HG02870 (cell line): ENCODE results near the gene ZNF582.
"Not testable (repeated sequence)": the region's sequence is repeated elsewhere in the genome, so short reads cannot be mapped to it uniquely, and the experiment has no call there.

ENCODE experiments used
- ATAC-seq: cut with Tn5 transposase; IDR thresholded peaks from one replicate; pipeline ENCODE4 v1.9.1; 2021; ENCODE audit warnings: mild to moderate bottlenecking, moderate library complexity; ENCODE audit not compliant: unreplicated experiment

Gene ZNF582

GRCh38 chr19:56355517-56355916 is 37.8 kb downstream of the ZNF582 start:
- no peak for ATAC-seq

GRCh38 chr19:56351208-56351607 is 42.1 kb downstream of the ZNF582 start:
- no peak for ATAC-seq

GRCh38 chr19:56350416-56351045 is 42.8 kb downstream of the ZNF582 start:
- no peak for ATAC-seq

GRCh38 chr19:56348289-56348877 is 45.0 kb downstream of the ZNF582 start:
- no peak for ATAC-seq

GRCh38 chr19:56347163-56347778 is 46.1 kb downstream of the ZNF582 start:
- no peak for ATAC-seq

GRCh38 chr19:56341948-56342347 is 51.4 kb downstream of the ZNF582 start:
- ATAC-seq, result no peak

GRCh38 chr19:56339031-56339430 is 54.3 kb downstream of the ZNF582 start:
- ATAC-seq, result not testable (repeated sequence)

- ATAC-seq, result not testable (repeated sequence)
These were observed 56.3 kb downstream of the ZNF582 start for GRCh38 chr19:56337077-56337476.

- not testable (repeated sequence) for ATAC-seq
These were observed 58.0 kb downstream of the ZNF582 start for GRCh38 chr19:56335371-56335770.

- ATAC-seq, result no peak
These were observed 59.8 kb downstream of the ZNF582 start for GRCh38 chr19:56333506-56333905.
